K562 treated with DMSO at 1 percent for 48 hours (cell line): ENCODE results near the gene WDR45. TPM values are rescaled to one million over a fixed set of nuclear protein-coding genes. Genes with fewer than 3 reads are reported as not detected.

Experiments
- total RNA-seq: library from RNA; unstranded; fragments of 300-600 nt; gene quantifications from 2 replicates; pipeline ENCODE4 v1.2.3, GENCODE V29; 2022; ENCODE audit warnings: low replicate concordance; ENCODE audit errors: extremely low read depth

Gene WDR45
- total RNA-seq = not detected in 2 replicates

DNA sequence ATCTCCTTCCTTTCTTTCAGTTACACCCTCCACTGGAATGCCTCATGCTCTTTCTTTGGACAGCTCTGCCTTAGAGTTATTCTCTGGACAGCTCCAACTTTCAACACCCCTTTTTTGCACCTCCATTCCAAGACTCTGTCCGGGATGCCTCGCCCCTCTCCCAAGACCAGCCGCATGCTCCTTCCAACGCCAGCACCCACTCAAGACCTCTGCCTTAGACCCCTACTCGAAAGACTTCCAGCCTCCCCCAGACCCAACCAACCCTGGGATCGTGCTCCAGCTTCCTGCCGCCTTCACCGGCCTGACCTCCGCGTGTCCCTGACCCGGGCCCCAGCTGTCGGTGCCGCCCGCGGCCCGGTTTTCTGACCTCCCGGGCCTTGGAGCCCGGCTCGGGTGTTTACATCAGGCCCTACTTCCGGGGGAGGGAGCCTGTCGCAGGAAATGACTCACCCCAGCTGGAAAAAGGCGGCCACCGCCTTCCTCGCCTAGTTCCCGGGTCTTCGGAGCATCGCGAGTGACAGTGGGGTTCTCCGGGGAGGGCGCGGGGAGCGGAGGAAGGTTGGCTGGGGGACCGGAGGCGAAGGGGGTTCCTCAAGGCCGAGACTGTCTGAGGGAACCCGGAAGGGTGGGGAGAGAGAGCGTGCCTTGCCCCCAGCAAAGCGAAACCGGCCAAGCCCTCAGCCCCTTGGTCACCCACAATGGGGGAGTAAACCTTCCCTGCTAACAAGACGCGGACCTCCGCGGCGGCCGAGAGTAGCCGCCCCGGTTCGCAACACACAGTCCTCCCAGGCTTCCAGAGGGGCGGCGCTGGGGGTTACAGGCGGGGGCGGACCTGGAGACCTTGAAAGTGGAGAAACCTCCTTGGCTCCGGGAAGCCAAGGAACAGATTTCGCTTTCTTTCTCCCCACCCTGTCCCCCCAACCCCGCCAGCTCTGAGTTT, at the start of gene WDR45:
WDR45 (minus strand) TSS at position 399 of the 940 bp plus-strand sequence. CDS start 1,792 bp downstream, outside the sequence.

DNA sequence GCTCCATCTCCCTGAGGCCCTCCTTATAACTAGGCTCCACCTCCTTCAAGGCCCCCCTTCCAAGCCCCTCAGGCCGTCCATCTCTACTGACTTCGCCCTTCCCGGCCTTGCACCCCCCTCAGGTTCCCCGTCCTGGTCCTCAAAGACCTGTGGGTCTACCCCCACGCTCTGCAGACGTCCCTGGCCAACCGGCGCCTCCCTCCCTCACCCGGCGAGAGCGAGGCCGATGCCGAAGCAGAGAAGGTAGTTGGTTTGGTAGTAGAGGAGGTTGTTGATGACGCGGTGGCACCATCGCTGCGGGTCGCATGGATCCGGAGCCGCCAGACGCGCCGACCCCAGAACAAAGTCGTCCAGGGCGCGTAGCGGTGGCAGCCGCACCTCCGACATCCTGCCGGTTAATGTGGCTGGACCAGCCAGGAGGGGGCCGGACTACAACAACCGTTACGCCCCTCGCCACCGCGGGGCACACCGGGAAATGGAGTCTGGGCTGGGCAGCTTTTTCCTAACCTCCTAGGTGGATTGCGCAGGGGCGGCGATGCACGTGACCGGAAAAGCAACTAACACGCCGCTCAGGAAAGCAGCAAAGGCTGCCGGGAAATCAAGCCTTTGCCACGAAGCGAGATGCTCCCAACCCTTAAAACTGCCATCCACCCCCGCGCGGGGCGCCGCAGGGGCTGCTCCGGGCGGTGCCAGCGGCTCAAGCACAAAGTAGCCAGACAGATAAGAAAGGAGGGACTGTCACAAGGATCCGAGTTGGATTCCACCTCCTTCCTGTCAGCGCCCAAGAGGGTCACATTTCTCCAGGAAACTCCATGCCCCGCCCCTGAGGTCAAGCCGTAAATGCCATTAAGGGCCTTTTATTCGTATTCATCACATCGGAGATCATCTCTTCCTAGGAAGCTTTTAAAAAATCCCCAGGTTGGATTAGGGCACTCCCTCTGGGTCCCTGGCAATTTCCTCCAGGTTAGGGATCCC, 5.8 kb downstream of the WDR45 start, which contains the start of gene PRAF2:
PRAF2 (minus strand) TSS at position 402 of the 975 bp plus-strand sequence; CDS start at position 387, 15 bp downstream.

DNA sequence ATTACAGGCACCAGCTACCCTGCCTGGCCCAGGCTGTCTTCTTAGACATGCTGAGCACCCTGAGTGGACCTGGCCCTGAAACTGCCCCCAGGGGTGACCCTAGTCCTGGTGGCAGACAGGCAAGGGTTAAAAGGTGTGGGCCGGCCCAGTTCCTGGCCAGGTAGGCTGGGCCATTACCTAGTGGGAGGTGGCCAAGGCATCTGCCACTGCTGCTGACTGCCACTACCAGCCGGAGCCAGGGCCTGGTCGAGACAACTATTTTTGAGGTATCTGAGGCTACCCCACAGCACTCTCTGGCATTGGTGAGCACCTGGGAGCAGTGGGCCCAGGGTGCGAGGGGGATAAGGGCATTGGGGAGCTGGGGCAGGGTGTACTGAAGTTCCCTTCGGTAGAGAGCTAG, 20.9 kb downstream of the WDR45 start, which contains the start of gene CCDC120:
CCDC120 (plus strand) TSS at position 206 of the 400 bp plus-strand sequence. CDS start 3,043 bp downstream, outside the sequence.

DNA sequence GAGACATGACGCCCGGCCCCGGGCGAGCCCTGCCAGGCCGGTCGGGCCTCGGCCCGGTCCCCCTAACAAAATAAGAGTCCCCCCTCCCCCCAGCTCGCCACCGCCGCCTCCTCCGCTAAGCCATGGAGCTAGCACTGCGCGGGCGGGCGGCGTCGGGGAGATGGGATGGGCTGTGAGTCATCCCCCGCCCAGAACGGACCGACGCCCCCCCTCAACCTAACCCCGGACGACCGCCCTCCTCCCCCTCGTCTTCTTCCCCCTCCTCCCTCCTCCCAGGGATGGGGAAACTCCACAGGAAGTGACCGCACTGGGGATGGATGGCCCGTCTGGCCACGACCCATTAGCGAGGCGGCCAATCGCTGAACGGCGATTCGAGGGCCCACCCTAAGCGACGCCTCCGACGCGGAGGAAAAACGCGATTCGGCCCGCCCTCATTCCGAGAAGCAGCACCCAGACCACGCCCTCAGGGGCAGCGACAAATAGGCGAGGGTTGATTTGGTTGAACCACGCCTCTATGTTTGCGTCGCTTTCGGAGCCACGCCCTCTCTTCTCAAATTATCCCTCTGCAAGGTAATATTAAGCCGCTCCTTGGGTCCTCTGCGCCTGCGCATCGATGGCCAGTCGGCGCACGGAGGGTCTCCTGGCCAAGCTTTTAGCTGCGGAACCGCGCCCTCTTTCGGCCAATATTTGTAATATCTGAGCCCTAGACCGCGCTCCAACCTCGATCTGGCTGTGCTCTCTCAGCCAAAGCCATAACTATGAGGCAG, 36.3 kb downstream of the WDR45 start, which contains the start of gene TFE3:
TFE3 (minus strand) TSS at position 138 of the 767 bp plus-strand sequence; CDS start at position 7, 131 bp downstream.

Other genes with a start within 250 kb of the WDR45 start
- gene PCSK1N, start 244.3 kb downstream of the WDR45 start, total RNA-seq = not detected in 2 replicates
- not detected in 2 replicates for gene TIMM17B, start 182.1 kb downstream of the WDR45 start, total RNA-seq
- gene PQBP1, start 182.0 kb downstream of the WDR45 start, total RNA-seq = 606 TPM in 1 of 2 replicates, not detected in the other
- gene SLC35A2, start 168.2 kb downstream of the WDR45 start, total RNA-seq = not detected in 2 replicates
- not detected in 2 replicates for gene PIM2, start 160.9 kb downstream of the WDR45 start, total RNA-seq
- gene OTUD5, start 122.3 kb downstream of the WDR45 start, total RNA-seq = not detected in 2 replicates
- not detected in 2 replicates for gene KCND1, start 108.0 kb downstream of the WDR45 start, total RNA-seq
- gene GRIPAP1, start 77.6 kb downstream of the WDR45 start, total RNA-seq = not detected in 2 replicates
- not detected in 2 replicates for gene TFE3, start 36.5 kb downstream of the WDR45 start, total RNA-seq
- gene CCDC120, start 20.9 kb downstream of the WDR45 start, total RNA-seq = not detected in 2 replicates
- gene PRAF2, start 5.9 kb downstream of the WDR45 start, total RNA-seq = not detected in 2 replicates
- not detected in 2 replicates for gene GPKOW, start 43.8 kb upstream of the WDR45 start, total RNA-seq
- gene MAGIX, start 82.9 kb upstream of the WDR45 start, total RNA-seq = not detected in 2 replicates
- not detected in 2 replicates for gene PLP2, start 92.0 kb upstream of the WDR45 start, total RNA-seq
- gene PRICKLE3, start 106.5 kb upstream of the WDR45 start, total RNA-seq = not detected in 2 replicates
- gene SYP, start 120.3 kb upstream of the WDR45 start, total RNA-seq = not detected in 2 replicates
- gene CACNA1F, start 153.5 kb upstream of the WDR45 start, total RNA-seq = not detected in 2 replicates
- gene CCDC22, start 155.6 kb upstream of the WDR45 start, total RNA-seq = not detected in 2 replicates
- not detected in 2 replicates for gene FOXP3, start 184.8 kb upstream of the WDR45 start, total RNA-seq
- not detected in 2 replicates for gene PPP1R3F, start 189.9 kb upstream of the WDR45 start, total RNA-seq
- gene GAGE10, start 223.8 kb upstream of the WDR45 start, total RNA-seq = not detected in 2 replicates
- not detected in 2 replicates for gene GAGE12J, start 242.2 kb upstream of the WDR45 start, total RNA-seq